OCI-LY1 (cell line): ENCODE measurements around the gene ICE1.

ENCODE experiments used
- EZH2 ChIP-seq: fragments of 200-600 bp; sonication (generic), shearing (Covaris generic); IDR thresholded peaks from 2 replicates; pipeline ENCODE4 v1.8.0; 2017; ENCODE audit warnings: borderline replicate concordance, mixed run types, mild to moderate bottlenecking, antibody characterized with exemption, low read length, moderate library complexity, mixed read lengths
- TF ChIP-seq, protein P1 (sequence below): fragments of 200-600 bp; sonication (generic), shearing (Covaris generic); IDR thresholded peaks from 2 replicates; pipeline ENCODE4 v1.5.1; 2017; ENCODE audit warnings: mild to moderate bottlenecking, antibody characterized with exemption, low read length, moderate library complexity, mixed read lengths

DNA sequence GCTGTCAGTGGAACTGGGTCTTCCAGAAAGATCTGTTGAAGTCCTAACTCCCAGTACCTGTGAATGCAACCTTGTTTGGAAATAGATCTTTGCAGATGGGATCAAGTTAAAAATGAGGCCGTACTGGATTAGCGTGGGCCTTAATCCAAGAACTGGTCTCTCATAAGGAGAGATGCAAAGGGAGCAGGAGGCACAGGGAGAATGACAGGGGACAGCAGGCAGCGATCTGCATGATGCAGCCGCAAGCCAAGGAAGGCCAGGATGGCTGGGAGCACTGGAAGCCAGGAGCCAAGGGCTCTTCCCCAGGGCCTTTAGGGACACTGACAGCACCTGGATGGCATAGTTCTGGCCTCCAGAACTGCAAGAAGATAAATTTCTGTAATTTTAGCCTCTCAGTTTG, 114.4 kb downstream of the ICE1 start:
- TF ChIP-seq, protein P1, sequence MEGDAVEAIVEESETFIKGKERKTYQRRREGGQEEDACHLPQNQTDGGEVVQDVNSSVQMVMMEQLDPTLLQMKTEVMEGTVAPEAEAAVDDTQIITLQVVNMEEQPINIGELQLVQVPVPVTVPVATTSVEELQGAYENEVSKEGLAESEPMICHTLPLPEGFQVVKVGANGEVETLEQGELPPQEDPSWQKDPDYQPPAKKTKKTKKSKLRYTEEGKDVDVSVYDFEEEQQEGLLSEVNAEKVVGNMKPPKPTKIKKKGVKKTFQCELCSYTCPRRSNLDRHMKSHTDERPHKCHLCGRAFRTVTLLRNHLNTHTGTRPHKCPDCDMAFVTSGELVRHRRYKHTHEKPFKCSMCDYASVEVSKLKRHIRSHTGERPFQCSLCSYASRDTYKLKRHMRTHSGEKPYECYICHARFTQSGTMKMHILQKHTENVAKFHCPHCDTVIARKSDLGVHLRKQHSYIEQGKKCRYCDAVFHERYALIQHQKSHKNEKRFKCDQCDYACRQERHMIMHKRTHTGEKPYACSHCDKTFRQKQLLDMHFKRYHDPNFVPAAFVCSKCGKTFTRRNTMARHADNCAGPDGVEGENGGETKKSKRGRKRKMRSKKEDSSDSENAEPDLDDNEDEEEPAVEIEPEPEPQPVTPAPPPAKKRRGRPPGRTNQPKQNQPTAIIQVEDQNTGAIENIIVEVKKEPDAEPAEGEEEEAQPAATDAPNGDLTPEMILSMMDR, result no peak
- no peak for TF ChIP-seq EZH2
